ENCODE measurements around the gene PLP2. TPM values are rescaled to one million over a fixed set of nuclear protein-coding genes. Genes with fewer than 3 reads are reported as not detected.
A peak's percentile ranks its signal among the peaks of the same experiment; 100 is the strongest.

The PLP2 gene
- total and polyA plus RNA-seq, 2 donors (not counting 1 experiment from before 2014, with no cell fraction given), result 23.3 to 212 TPM

DNA sequence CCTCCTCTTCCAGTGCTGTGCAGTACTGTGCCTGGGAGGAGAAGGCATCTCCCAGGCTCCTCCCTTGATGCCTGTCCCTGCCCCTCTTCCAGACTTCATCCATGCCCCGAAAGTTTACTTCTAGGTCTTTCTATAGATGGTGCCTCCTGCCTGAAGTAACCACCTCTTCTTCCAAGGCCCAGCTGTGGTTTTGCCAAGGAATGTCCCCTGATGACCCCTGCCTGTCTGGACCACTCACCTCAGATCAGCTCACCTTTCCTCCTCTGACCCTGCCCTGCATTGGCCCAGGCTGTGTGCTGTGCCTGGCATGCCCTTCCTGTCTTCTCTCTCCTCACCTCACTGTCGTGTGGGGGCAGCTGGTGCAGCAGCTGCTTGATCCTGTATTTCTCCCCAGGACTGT is 7.7 kb downstream of the PLP2 start:
- no peaks in the 10 kb centered on the region for H3K9me3 ChIP-seq (ENCODE audit: control insufficient read depth, insufficient read depth, low read depth, low read length)
- H2AFZ ChIP-seq (ENCODE audit: low read length), result no peak overlapping the region
- no peak overlapping the region for H3K4me2 ChIP-seq (ENCODE audit: extremely low read depth, insufficient read depth, low read length)
- H3K4me1 ChIP-seq (ENCODE audit: control insufficient read depth, extremely low read depth, insufficient read depth, low read length), result peaks cover 2% of the 10 kb centered on the region
- peaks cover 2% of the 10 kb centered on the region for H3K36me3 ChIP-seq (ENCODE audit: control insufficient read depth, insufficient read depth, low read length)
- no peak for TF ChIP-seq CTCF (conservative IDR thresholded peaks at IDR 0.05 in 1 of 2, IDR thresholded peaks at IDR 0.05 in 1 of 2; ENCODE audit: low read depth in 1 of 2, low read length in 2 of 2)
- no peak for TF ChIP-seq EZH2 (IDR thresholded peaks at IDR 0.05; ENCODE audit: low read length, missing control alignments)
- H3K4me3 ChIP-seq (replicated peaks in 1 of 4; ENCODE audit: control extremely low read depth in 1 of 4, insufficient read depth in 1 of 4, low read depth in 3 of 4, low read length in 4 of 4), result no peak overlapping the region
- H4K20me1 ChIP-seq (ENCODE audit: control insufficient read depth, extremely low read depth, insufficient read depth, low read length), result no peaks in the 10 kb centered on the region
- H3K27ac ChIP-seq (ENCODE audit: insufficient read depth, low read length), result no peak overlapping the region
- no peak overlapping the region for H3K9ac ChIP-seq (ENCODE audit: insufficient read depth, low read length)
- no peaks in the 10 kb centered on the region for H3K79me2 ChIP-seq (ENCODE audit: control insufficient read depth, insufficient read depth, low read length)
- no peaks in the 10 kb centered on the region for H3K27me3 ChIP-seq (ENCODE audit: control insufficient read depth, insufficient read depth, low read length)
- no peak for DNase-seq (ENCODE audit: low read depth in 2 of 2)

DNA sequence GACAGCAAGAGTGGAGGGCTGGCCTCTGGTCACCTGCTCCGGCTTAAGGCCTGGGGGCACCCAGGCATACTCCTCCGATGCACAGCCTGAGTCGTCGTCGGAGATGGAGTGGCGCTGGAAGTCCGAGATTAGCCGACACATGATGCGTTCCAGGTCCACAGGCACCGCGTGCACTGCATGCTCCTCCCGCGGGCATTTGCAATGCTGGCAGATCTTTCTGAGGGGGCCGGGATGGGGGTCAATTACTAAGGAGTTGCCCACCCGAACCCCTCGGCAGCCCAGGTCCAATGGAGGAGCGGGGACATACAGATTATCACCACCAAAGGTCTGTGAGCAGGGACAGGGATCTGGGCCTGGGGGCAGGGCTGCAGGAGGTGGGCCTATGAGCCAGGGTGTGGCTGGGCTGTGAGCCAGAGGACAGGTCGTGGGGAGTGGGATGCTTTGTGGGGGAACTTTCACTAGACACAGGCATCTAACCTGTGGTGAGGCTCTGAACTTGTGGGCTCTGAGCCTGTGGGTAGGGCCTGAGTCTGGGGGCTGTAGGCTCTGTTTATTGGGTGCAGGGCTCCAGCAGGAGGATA is 12.1 kb downstream of the PLP2 start:
- no peak for DNase-seq (ENCODE audit: low read depth in 2 of 2)
- Histone ChIP-seq H2AFZ (ENCODE audit: low read length) (no peak overlapping the region), H4K20me1 (ENCODE audit: control insufficient read depth, extremely low read depth, insufficient read depth, low read length) (no peaks in the 10 kb centered on the region), H3K4me2 (ENCODE audit: extremely low read depth, insufficient read depth, low read length) (peak overlapping the region; percentile 68), H3K9ac (ENCODE audit: insufficient read depth, low read length) (no peak overlapping the region), H3K4me1 (ENCODE audit: control insufficient read depth, extremely low read depth, insufficient read depth, low read length) (peaks cover 2% of the 10 kb centered on the region), H3K27me3 (ENCODE audit: control insufficient read depth, insufficient read depth, low read length) (no peaks in the 10 kb centered on the region), H3K9me3 (ENCODE audit: control insufficient read depth, insufficient read depth, low read depth, low read length) (no peaks in the 10 kb centered on the region), H3K36me3 (ENCODE audit: control insufficient read depth, insufficient read depth, low read length) (no peaks in the 10 kb centered on the region), H3K27ac (ENCODE audit: insufficient read depth, low read length) (no peak overlapping the region), H3K4me3 (replicated peaks in 1 of 4; ENCODE audit: control extremely low read depth in 1 of 4, insufficient read depth in 1 of 4, low read depth in 3 of 4, low read length in 4 of 4) (peak overlapping the region in 2 of 4 experiments; percentile 11 to 38), H3K79me2 (ENCODE audit: control insufficient read depth, insufficient read depth, low read length) (no peaks in the 10 kb centered on the region)
- no peak for TF ChIP-seq EZH2 (IDR thresholded peaks at IDR 0.05; ENCODE audit: low read length, missing control alignments)
- TF ChIP-seq CTCF (conservative IDR thresholded peaks at IDR 0.05 in 1 of 2, IDR thresholded peaks at IDR 0.05 in 1 of 2; ENCODE audit: low read depth in 1 of 2, low read length in 2 of 2), result no peak

DNA sequence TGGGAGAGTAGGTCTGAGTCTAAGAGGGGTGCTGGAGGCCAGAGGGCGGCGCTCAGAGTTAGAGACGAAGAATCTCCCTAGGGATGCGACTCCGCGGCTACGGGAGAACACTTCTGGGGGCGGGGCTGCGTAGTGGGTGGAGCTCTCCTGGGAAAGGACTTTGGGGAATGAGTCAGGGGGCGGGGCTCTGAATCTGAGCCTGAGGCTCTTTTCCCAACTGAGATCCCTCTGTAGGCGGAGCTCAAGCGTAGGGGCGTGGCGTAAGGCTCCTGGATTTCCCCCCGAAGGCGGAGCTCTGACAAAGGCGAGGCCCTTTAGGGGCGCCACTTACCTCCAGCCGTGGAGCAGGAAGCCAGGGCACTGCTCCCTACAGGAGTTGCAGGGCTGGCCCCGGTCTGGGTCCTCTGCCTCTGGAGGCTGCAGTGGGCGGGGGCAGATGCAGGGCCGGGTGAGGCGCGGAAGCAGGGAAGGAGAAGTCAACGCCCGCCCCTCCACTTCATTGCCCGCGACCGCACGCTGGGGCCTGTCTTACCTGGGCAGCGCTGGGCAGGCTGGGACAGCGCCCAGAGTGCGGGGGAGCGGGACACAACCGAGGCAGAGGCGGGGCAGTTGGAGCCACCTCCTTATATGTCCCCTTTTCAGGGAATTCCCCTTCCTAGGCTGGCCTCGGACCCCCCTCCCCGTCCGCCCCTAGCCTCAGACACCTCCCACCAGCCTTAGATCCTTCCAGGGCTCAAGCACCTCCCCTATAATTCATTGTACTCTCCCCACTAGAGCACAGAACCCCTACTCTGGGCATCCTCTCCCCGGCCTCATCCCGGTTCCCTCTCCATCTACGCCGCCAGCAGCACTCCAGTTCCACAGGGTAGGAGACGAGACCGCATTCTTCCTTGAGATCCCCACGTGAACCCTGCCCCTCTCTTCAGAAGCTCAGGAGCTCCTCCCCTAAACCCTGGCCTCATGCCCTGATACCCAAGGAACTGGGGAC is 12.9 kb downstream of the PLP2 start:
- H2AFZ ChIP-seq (ENCODE audit: low read length), result no peak overlapping the region
- TF ChIP-seq CTCF (conservative IDR thresholded peaks at IDR 0.05 in 1 of 2, IDR thresholded peaks at IDR 0.05 in 1 of 2; ENCODE audit: low read depth in 1 of 2, low read length in 2 of 2) (no peak), EZH2 (IDR thresholded peaks at IDR 0.05; ENCODE audit: low read length, missing control alignments) (no peak)

More for the DNA sequence above, 12.9 kb downstream of the PLP2 start:
- Histone ChIP-seq H3K27ac (ENCODE audit: insufficient read depth, low read length) (no peak overlapping the region), H4K20me1 (ENCODE audit: control insufficient read depth, extremely low read depth, insufficient read depth, low read length) (no peaks in the 10 kb centered on the region), H3K79me2 (ENCODE audit: control insufficient read depth, insufficient read depth, low read length) (no peaks in the 10 kb centered on the region), H3K4me3 (replicated peaks in 1 of 4; ENCODE audit: control extremely low read depth in 1 of 4, insufficient read depth in 1 of 4, low read depth in 3 of 4, low read length in 4 of 4) (peak overlapping the region in 3 of 4 experiments; percentile 12 to 64 (median 57)), H3K4me2 (ENCODE audit: extremely low read depth, insufficient read depth, low read length) (peak overlapping the region; percentile 68), H3K9me3 (ENCODE audit: control insufficient read depth, insufficient read depth, low read depth, low read length) (no peaks in the 10 kb centered on the region), H3K9ac (ENCODE audit: insufficient read depth, low read length) (peak overlapping the region; percentile 23), H3K4me1 (ENCODE audit: control insufficient read depth, extremely low read depth, insufficient read depth, low read length) (peaks cover 2% of the 10 kb centered on the region), H3K27me3 (ENCODE audit: control insufficient read depth, insufficient read depth, low read length) (no peaks in the 10 kb centered on the region), H3K36me3 (ENCODE audit: control insufficient read depth, insufficient read depth, low read length) (no peaks in the 10 kb centered on the region)
- DNase-seq (ENCODE audit: low read depth in 2 of 2), result peak; percentile 78 to 89
